SK-N-SH treated with all-trans-retinoic acid at 6 μM for 48 hours (cell line): ENCODE measurements around the gene CDC42.

Experiments used
- ATAC-seq: fragments of 200-7000 bp; cut with Tn5 transposase; 3 replicates; pipeline ENCODE4 v1.9.1; 2020; ENCODE audit warnings: mild to moderate bottlenecking, moderate library complexity
- ARNTL ChIP-seq: fragments of 450-650 bp; formaldehyde crosslinking; IDR thresholded peaks from 2 replicates; pipeline ENCODE4 v1.5.0; 2020; ENCODE audit warnings: low read depth, mild to moderate bottlenecking, moderate library complexity, borderline replicate concordance
- CSDC2 ChIP-seq: fragments of 250-450 bp; sonication (Bioruptor Pico); IDR thresholded peaks from 2 replicates; pipeline ENCODE4 v1.5.0; 2020; ENCODE audit warnings: mild to moderate bottlenecking, moderate library complexity
- ESRRG ChIP-seq: fragments of 250-450 bp; sonication (Bioruptor Pico); IDR thresholded peaks from 2 replicates; pipeline ENCODE4 v1.6.1; 2021; ENCODE audit warnings: mild to moderate bottlenecking
- GLIS3 ChIP-seq: fragments of 250-450 bp; sonication (Bioruptor Pico); IDR thresholded peaks from 2 replicates; pipeline ENCODE4 v1.5.0; 2020; ENCODE audit warnings: mild to moderate bottlenecking, moderate library complexity
- ISL1 ChIP-seq: fragments of 250-450 bp; sonication (Bioruptor Pico); IDR thresholded peaks from 2 replicates; pipeline ENCODE4 v2.1.2; 2022; ENCODE audit warnings: mild to moderate bottlenecking, moderate library complexity
- OSR1 ChIP-seq: fragments of 250-450 bp; sonication (Bioruptor Pico); IDR thresholded peaks from 2 replicates; pipeline ENCODE4 v1.8.0; 2022; ENCODE audit warnings: moderate library complexity, mild to moderate bottlenecking, inconsistent platforms
- PPARA ChIP-seq: fragments of 250-450 bp; sonication (Bioruptor Pico); IDR thresholded peaks from 2 replicates; pipeline ENCODE4 v1.5.0; 2020; ENCODE audit warnings: mild to moderate bottlenecking, borderline replicate concordance
- RARB ChIP-seq: fragments of 250-450 bp; sonication (Bioruptor Pico); IDR thresholded peaks from 2 replicates; pipeline ENCODE4 v1.8.0; 2021; ENCODE audit warnings: mild to moderate bottlenecking, moderate library complexity
- SNAI2 ChIP-seq: fragments of 250-450 bp; sonication (Bioruptor Pico); IDR thresholded peaks from 2 replicates; pipeline ENCODE4 v1.5.0; 2020; ENCODE audit warnings: mild to moderate bottlenecking, moderate library complexity
- TCF4 ChIP-seq: fragments of 250-450 bp; sonication (Bioruptor Pico); IDR thresholded peaks from 2 replicates; pipeline ENCODE4 v1.8.0; 2021; ENCODE audit warnings: mild to moderate bottlenecking, moderate library complexity, borderline replicate concordance
- TOX ChIP-seq: fragments of 250-450 bp; sonication (Bioruptor Pico); IDR thresholded peaks from 2 replicates; pipeline ENCODE4 v1.8.0; 2021; ENCODE audit warnings: mild to moderate bottlenecking, moderate library complexity, borderline replicate concordance
- ZC3H10 ChIP-seq: fragments of 250-450 bp; sonication (Bioruptor Pico); IDR thresholded peaks from 2 replicates; pipeline ENCODE4 v1.5.1; 2021; ENCODE audit warnings: mild to moderate bottlenecking, moderate library complexity
- ZFP3 ChIP-seq: fragments of 250-450 bp; sonication (Bioruptor Pico); IDR thresholded peaks from 2 replicates; pipeline ENCODE4 v1.5.0; 2020; ENCODE audit warnings: mild to moderate bottlenecking, moderate library complexity
- ZFP30 ChIP-seq: fragments of 450-650 bp; formaldehyde crosslinking; IDR thresholded peaks from 2 replicates; pipeline ENCODE4 v1.5.0; 2022; ENCODE audit warnings: mild to moderate bottlenecking, moderate library complexity
- ZNF70 ChIP-seq: fragments of 450-650 bp; formaldehyde crosslinking; IDR thresholded peaks from 2 replicates; pipeline ENCODE4 v1.5.0; 2020; ENCODE audit warnings: mild to moderate bottlenecking, moderate library complexity
- TF ChIP-seq, protein P1 (sequence below): fragments of 250-450 bp; sonication (Bioruptor Pico); IDR thresholded peaks from 2 replicates; pipeline ENCODE4 v1.5.0; 2020; ENCODE audit warnings: mild to moderate bottlenecking, moderate library complexity
- TF ChIP-seq, protein P2 (sequence below): fragments of 250-450 bp; sonication (Bioruptor Pico); IDR thresholded peaks from 2 replicates; pipeline ENCODE4 v1.5.1; 2021; ENCODE audit warnings: mild to moderate bottlenecking, moderate library complexity
- TF ChIP-seq, protein P3 (sequence below): fragments of 250-450 bp; sonication (Bioruptor Pico); IDR thresholded peaks from 2 replicates; pipeline ENCODE4 v1.8.0; 2021; ENCODE audit warnings: low read depth, mild to moderate bottlenecking, moderate library complexity, borderline replicate concordance
- TF ChIP-seq, protein P4 (sequence below): fragments of 250-450 bp; sonication (Bioruptor Pico); IDR thresholded peaks from 2 replicates; pipeline ENCODE4 v1.5.1; 2020; ENCODE audit warnings: low read depth, mild to moderate bottlenecking, moderate library complexity

Gene CDC42

DNA sequence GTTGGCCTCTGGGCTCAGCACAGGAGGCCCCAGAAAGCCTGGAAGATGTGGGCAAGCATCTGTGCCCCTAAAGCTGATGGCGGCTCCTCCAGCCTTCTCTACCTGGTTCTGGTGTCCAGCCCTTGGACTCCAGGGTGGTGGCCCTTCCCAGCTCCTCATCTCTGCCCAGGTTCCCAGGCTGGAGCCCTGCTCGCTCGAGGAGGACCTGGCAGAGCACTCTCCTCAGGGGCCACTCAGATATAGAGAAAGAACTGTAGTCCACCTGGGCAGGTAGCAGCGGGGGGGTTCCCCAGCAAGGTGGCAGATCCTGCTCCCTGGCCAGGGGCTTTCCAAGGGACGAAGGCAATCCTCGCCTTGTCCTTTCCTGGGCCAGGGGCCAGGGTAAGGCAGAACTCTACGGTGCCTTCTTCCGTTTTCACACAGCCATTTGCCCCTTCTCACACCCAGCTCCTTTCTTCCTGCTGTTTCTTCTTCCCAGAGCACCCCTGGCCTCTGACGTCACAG is 71.4 kb downstream of the CDC42 start:
- TF ChIP-seq TCF4 (CRISPR knock-in tag) (no peak), ZFP30 (CRISPR knock-in tag) (no peak)
- no peak for ATAC-seq

DNA sequence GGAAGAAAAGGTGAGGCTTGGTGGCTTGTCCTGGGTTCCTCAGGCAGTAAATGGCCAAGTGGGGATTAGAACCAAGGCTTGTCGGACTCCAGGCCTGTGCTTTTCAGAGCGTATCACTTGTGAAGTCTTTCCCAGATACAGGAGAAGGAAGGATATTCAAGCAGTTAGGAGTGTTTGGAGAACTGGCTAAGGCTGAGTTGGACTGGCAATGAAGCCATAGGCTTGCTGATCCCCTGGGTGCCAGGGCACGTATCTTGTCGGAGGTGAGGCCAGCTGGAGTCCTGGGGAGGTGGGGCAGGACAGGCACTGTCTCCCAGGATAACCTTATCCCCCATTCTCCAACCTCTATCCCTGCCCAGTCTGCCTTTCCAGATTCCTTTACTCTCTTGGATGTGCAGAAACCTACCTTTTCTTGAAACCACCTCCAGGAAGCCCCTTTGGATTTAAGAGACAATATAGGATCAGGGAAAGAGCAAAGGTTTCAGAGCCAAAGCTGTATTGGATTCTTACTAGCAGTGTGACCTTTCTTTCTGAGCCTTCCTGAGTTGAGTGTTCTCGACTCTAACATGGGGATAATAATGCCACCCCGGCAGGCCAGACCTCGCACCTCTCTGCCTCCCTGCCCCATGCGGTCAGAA is 72.2 kb downstream of the CDC42 start:
- no peak for ATAC-seq
- no peak for TF ChIP-seq ZC3H10

DNA sequence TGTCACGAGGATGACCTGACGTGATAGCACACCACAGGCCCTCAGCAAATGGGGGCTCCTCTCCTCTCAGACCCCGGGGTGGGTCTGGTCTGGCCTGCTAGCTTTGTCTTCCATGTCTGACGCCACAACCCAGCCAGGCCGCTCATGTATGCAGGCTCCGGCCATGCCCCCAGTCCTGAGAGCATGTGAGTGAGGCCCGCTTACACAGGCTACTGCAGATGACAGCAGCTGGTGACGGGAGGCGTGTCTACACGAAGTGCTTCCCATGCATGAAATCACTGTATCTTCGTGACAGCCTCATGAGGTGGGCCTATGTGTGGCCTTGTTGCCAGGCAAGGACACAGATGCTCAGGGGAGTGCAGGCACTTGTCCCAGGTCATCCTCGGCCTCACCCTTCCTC is 74.0 kb downstream of the CDC42 start:
- no peak for TF ChIP-seq ESRRG
- TF ChIP-seq, protein P1, sequence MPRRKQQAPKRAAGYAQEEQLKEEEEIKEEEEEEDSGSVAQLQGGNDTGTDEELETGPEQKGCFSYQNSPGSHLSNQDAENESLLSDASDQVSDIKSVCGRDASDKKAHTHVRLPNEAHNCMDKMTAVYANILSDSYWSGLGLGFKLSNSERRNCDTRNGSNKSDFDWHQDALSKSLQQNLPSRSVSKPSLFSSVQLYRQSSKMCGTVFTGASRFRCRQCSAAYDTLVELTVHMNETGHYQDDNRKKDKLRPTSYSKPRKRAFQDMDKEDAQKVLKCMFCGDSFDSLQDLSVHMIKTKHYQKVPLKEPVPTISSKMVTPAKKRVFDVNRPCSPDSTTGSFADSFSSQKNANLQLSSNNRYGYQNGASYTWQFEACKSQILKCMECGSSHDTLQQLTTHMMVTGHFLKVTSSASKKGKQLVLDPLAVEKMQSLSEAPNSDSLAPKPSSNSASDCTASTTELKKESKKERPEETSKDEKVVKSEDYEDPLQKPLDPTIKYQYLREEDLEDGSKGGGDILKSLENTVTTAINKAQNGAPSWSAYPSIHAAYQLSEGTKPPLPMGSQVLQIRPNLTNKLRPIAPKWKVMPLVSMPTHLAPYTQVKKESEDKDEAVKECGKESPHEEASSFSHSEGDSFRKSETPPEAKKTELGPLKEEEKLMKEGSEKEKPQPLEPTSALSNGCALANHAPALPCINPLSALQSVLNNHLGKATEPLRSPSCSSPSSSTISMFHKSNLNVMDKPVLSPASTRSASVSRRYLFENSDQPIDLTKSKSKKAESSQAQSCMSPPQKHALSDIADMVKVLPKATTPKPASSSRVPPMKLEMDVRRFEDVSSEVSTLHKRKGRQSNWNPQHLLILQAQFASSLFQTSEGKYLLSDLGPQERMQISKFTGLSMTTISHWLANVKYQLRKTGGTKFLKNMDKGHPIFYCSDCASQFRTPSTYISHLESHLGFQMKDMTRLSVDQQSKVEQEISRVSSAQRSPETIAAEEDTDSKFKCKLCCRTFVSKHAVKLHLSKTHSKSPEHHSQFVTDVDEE, result no peak
- TF ChIP-seq, protein P2, sequence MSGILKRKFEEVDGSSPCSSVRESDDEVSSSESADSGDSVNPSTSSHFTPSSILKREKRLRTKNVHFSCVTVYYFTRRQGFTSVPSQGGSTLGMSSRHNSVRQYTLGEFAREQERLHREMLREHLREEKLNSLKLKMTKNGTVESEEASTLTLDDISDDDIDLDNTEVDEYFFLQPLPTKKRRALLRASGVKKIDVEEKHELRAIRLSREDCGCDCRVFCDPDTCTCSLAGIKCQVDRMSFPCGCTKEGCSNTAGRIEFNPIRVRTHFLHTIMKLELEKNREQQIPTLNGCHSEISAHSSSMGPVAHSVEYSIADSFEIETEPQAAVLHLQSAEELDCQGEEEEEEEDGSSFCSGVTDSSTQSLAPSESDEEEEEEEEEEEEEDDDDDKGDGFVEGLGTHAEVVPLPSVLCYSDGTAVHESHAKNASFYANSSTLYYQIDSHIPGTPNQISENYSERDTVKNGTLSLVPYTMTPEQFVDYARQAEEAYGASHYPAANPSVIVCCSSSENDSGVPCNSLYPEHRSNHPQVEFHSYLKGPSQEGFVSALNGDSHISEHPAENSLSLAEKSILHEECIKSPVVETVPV (CRISPR knock-in tag), result no peak
- TF ChIP-seq ZNF70 (CRISPR knock-in tag), result no peak
- no peak for TF ChIP-seq ZFP3 (CRISPR knock-in tag)
- no peak for TF ChIP-seq ZC3H10
- TF ChIP-seq, protein P3, sequence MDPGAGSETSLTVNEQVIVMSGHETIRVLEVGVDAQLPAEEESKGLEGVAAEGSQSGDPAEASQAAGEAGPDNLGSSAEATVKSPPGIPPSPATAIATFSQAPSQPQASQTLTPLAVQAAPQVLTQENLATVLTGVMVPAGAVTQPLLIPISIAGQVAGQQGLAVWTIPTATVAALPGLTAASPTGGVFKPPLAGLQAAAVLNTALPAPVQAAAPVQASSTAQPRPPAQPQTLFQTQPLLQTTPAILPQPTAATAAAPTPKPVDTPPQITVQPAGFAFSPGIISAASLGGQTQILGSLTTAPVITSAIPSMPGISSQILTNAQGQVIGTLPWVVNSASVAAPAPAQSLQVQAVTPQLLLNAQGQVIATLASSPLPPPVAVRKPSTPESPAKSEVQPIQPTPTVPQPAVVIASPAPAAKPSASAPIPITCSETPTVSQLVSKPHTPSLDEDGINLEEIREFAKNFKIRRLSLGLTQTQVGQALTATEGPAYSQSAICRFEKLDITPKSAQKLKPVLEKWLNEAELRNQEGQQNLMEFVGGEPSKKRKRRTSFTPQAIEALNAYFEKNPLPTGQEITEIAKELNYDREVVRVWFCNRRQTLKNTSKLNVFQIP, result no peak
- TF ChIP-seq ISL1 (CRISPR knock-in tag), result no peak
- no peak for TF ChIP-seq ZFP30 (CRISPR knock-in tag)
- TF ChIP-seq RARB, result no peak
- TF ChIP-seq CSDC2 (CRISPR knock-in tag), result no peak
- no peak for TF ChIP-seq TOX (CRISPR knock-in tag)
- TF ChIP-seq SNAI2 (CRISPR knock-in tag), result no peak
- ATAC-seq, result no peak

DNA sequence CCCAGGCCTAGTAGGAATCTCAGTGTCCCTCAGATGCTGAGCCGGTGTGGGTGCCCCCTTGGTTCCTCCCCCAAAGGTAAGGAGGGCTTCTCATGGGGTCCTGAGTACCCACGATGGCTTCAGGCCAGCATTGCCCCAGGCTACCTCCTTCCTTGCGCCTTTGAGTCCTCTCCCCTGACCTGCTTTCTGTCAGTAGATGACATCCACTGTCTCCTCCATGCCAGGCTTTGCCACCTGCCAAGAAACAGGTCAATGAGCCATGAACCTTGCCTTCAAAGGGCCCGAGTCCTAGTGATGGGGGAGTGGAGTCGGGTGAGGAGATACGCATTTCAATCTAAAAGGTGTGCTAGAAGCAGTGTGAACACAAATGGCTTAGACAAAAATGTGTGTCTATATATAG is 74.7 kb downstream of the CDC42 start:
- TF ChIP-seq, protein P1, result no peak
- TF ChIP-seq, protein P4, sequence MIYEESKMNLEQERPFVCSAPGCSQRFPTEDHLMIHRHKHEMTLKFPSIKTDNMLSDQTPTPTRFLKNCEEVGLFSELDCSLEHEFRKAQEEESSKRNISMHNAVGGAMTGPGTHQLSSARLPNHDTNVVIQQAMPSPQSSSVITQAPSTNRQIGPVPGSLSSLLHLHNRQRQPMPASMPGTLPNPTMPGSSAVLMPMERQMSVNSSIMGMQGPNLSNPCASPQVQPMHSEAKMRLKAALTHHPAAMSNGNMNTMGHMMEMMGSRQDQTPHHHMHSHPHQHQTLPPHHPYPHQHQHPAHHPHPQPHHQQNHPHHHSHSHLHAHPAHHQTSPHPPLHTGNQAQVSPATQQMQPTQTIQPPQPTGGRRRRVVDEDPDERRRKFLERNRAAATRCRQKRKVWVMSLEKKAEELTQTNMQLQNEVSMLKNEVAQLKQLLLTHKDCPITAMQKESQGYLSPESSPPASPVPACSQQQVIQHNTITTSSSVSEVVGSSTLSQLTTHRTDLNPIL (CRISPR knock-in tag), result no peak
- TF ChIP-seq SNAI2 (CRISPR knock-in tag), result no peak
- no peak for TF ChIP-seq ISL1 (CRISPR knock-in tag)
- TF ChIP-seq GLIS3 (CRISPR knock-in tag), result no peak
- no peak for TF ChIP-seq RARB
- TF ChIP-seq PPARA (CRISPR knock-in tag), result no peak
- TF ChIP-seq, protein P2 (CRISPR knock-in tag), result no peak
- TF ChIP-seq, protein P3, result no peak
- no peak for TF ChIP-seq ZC3H10
- no peak for TF ChIP-seq ARNTL (CRISPR knock-in tag)
- no peak for TF ChIP-seq ZFP30 (CRISPR knock-in tag)
- no peak for TF ChIP-seq ZNF70 (CRISPR knock-in tag)
- TF ChIP-seq OSR1 (CRISPR knock-in tag), result no peak
- no peak for ATAC-seq
